NCI-H510A (cell line): Measurements from ENCODE around the gene ZNF423.
A peak's percentile ranks its signal among the peaks of the same experiment; 100 is the strongest.

Experiments used
- DNase-seq: peaks from one replicate; lab custom pipeline; 2025; lab: John Stamatoyannopoulos, UW

ZNF423 gene

GRCh38 chr16:49492896-49493626 is 362.9 kb downstream of the ZNF423 start:
- no peak for DNase-seq

- peak; percentile 14 for DNase-seq
Observed at GRCh38 chr16:49491771-49492761, 363.8 kb downstream of the ZNF423 start.

- no peak for DNase-seq
Observed at GRCh38 chr16:49491106-49491670, 364.7 kb downstream of the ZNF423 start.

DNA sequence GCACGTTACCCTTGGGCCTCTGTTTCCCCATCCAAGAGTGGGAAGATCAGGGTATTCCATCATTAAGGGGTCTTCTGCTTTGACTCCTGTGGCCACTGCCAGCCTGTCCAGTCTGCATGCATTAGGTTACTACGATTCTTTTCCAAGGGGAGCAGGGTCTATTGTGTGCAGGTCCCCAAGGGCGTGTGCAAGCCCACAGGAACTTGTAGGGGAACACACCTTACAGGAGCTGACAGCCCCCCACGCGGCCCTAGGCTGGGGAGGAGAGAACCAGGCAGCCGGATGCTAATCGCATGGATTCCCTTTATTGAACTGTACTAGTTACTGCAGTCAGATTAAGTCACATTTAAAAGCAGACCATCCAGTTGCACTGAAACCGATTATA is 365.6 kb downstream of the ZNF423 start:
- no peak for DNase-seq

DNA sequence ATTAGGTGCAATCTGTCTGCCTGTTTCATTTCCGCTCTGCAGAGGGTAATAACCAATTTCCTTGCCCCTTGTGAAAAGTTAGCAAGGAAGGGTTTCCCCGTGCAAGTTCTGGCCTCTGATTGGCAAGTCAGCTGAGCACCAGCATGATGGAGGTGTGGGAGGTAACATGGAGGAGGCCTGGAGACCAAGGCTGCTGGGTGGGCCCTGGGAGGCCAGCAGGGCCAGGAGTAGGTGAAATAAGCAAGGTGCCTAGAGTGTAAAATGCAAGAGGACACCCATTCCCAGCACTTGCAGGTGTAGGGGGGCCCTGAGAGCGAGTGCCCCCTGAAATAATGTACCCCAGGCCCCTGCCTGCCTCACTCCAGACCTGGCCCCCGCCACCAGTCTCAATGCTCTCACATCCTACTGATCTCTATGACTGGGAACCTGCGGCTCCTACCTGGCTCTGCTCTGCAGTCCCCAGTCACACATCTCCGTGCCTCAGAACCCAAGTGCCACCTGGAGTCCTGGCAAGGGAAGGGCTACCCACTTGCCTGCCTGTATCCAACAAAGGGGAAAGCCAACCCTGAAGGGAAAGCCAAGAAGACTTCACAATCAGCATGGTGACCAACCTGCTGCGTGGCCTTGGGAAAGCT is 366.1 kb downstream of the ZNF423 start:
- DNase-seq: no peak

- DNase-seq: no peak
Observed at GRCh38 chr16:49488740-49489525, 367.0 kb downstream of the ZNF423 start.

DNA sequence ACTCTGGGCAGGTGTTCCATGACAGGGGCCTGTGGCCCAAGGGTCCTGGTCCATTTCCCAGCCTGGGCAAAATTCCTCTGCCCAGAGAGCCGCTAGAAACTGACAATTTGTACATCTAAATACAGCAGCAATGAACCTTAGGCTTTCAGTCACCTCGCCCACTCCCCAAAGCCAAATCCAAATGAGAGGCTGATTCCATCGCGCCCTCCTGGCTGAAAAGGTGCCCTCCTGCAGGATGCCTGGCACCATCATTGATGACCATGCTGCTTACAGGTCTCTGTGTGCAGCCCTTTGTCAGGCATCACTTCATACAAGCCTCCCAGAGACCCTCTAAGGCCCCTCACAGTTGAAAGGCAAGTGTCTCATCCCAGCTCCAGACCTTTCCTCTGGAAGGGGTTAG is 367.6 kb downstream of the ZNF423 start:
- no peak for DNase-seq

- DNase-seq: no peak
Observed at GRCh38 chr16:49487746-49488145, 368.2 kb downstream of the ZNF423 start.

GRCh38 chr16:49486400-49486799 is 369.5 kb downstream of the ZNF423 start:
- no peak for DNase-seq

DNA sequence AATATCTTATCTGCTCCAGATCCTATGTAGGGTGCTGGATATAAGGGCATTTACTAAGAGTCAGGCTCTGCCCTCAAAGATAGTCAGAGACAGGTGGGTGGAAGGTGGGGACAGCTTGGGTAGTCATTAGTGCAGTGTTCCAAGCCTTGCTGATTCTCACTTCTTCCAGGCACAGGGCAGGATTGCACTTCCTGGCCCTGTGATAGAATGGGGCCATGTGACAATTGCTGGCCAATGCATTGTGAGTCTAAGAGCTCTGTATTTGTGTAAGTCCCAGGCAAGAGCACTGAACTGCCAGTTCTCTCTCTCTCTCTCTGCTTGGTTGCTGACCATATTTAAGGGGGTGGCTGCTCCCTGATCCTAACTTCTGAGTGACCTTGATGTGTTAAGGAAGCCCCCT is 370.2 kb downstream of the ZNF423 start:
- no peak for DNase-seq

GRCh38 chr16:49484936-49485335 is 371.0 kb downstream of the ZNF423 start:
- DNase-seq: no peak

GRCh38 chr16:49484451-49484849 is 371.5 kb downstream of the ZNF423 start:
- peak; percentile 45 for DNase-seq

GRCh38 chr16:49483651-49484450 is 372.1 kb downstream of the ZNF423 start:
- DNase-seq: no peak

DNA sequence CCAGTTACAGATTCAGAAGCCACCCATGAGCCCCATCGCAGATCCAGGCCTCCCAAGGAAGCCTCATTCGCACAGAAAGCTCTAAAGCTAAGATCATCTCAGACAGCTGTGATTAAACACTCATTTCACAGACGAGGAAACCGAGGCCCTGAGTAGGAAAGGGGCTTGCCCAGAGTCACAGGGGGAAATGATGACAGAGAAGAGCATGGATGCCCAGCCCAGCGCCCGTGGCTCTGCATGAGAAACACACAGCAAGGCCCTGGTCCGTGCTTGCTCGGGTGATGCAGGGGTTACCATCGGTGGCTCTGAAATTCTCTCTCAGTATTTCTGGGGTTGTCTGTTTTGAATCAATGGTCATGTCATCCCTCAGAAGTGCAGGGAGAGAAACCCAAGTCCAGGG is 372.7 kb downstream of the ZNF423 start:
- DNase-seq: no peak

DNA sequence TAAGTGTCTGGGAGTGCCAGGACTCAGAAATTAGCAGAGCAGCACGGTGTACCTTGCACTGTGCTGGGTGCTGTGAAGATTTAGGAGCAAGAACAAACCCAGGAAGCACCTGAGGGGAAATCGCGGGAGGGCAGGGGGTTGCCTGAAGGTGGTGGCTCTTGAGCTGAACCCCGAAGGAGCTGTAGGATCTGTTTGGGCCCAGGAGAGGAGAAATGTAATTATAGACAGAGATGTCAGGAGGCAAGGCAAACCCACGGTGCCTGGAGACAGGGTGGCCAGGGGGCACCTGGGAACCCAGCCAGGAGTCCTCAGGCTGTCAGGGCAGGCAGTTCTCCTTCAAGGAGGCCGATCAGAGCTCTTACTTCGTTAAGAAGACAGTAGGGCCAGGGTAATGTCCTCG is 373.2 kb downstream of the ZNF423 start:
- DNase-seq: no peak

DNA sequence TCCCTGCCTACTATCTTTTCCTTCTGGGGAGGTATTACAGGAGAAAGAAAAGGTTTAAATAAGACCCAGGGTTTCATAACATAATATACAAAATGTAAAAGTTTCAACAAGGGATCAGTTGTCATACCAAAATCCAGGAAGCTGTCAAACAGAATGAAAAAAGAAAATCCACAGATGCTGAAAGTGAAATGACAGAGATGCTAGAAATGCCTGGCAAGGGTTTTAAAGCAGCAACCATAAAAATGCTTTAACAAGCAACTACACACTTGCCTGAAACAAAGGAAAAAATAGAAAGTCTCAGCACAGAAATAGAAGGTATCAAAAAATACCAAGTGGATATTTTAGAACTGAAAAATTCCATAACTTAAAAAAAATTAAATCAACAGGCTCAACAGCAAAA is 377.3 kb downstream of the ZNF423 start:
- no peak for DNase-seq

DNA sequence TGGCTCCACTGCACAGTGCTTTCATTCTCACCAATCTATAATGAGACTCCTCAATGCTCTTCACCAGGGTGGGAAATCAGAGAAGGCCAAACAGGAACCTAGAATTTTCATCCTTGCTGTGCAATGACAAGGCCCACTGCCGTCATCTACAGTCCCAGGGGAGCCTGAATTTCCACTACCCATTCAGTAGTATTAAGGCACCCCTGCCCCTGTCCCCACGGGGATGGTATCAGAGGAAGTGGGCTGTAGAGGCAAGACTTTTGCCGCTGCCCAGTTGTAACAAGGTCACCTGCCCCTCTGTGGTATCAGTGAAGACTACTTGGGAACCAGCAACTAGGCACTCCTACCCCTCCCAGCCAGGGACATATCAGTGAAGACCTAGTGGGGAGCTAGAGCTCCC is 377.8 kb downstream of the ZNF423 start:
- DNase-seq: no peak

DNA sequence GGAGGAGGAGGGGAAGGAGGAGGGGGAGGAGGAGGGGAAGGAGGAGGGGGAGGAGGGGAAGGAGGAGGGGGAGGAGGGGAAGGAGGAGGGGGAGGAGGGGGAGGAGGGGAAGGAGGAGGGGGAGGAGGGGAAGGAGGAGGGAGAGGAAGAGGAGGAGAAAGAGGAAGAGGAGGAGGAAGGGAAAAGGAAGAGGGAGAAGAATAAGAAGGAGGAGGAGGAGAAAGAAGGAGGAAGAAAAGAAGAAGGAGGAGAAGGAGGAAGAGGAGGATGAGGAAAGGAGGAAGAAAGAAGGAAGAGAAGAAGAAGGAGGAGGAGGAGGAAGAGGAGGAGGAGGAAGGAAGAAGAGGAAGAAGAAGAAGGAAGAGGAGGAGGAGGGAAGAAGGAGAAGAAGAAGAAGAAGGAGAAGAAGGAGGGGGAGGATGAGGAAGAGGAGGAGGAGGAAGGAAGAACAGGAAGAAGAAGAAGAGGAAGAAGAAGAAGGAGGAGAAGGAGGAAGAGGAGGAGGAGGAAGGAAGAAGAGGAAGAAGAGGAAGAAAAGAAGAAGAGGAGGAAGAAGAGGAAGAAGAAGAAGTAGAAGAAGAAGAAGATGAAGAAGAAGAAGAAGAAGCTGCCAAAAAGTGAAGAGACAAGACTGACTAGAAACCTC is 378.5 kb downstream of the ZNF423 start:
- no peak for DNase-seq

DNA sequence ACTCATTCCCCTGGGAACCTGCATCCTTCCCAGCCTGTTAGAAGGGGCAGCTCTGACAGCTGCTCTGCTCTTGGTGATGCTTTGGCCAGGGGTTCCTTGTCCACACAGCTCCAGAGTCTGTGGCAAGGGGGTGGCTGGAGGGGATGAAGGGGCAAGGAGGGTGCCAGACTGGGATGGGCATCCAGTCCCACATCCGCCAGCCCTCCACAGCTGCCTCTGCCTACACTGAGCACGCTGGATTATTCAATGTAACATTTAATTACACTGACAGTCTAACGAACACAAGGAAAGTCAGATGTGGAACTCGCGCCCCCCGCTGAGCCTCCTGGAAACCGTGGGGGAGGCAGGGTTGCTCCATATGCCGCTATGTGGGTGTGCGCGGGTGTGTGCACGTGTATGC is 381.2 kb downstream of the ZNF423 start:
- no peak for DNase-seq

GRCh38 chr16:49473773-49474172 is 382.1 kb downstream of the ZNF423 start:
- DNase-seq: no peak
